ENCODE data around the gene RARRES1.

GRCh38 chr3:158771577-158771976, 39.3 kb upstream of the RARRES1 start:
- TF ChIP-seq CTCF (IDR thresholded peaks at IDR 0.05) = no peak
- no peak for TF ChIP-seq POLR2A (IDR thresholded peaks at IDR 0.05)
